GM12874 (cell line): ENCODE results near the gene PACS1.

ENCODE experiments used
- CTCF ChIP-seq: IDR thresholded peaks from 2 replicates; pipeline ENCODE4 v1.5.1; 2011; ENCODE audit warnings: low read depth, mild to moderate bottlenecking, control low read depth, low read length, moderate library complexity; ENCODE audit not compliant: insufficient read depth

PACS1 gene

GRCh38 chr11:66158156-66158555 is 88.1 kb downstream of the PACS1 start:
- no peak for TF ChIP-seq CTCF

- TF ChIP-seq CTCF = no peak
Observed at GRCh38 chr11:66159324-66159984, 89.4 kb downstream of the PACS1 start.

- no peak for TF ChIP-seq CTCF
Observed at GRCh38 chr11:66160709-66161108, 90.6 kb downstream of the PACS1 start.

- no peak for TF ChIP-seq CTCF
Observed at GRCh38 chr11:66168289-66168688, 98.2 kb downstream of the PACS1 start.

- no peak for TF ChIP-seq CTCF
Observed at GRCh38 chr11:66172146-66172545, 102.1 kb downstream of the PACS1 start.

- no peak for TF ChIP-seq CTCF
Observed at GRCh38 chr11:66176650-66177049, 106.6 kb downstream of the PACS1 start.

GRCh38 chr11:66178183-66178582 is 108.1 kb downstream of the PACS1 start:
- no peak for TF ChIP-seq CTCF
